Measurements from ENCODE around the gene HSPB3. TPM values are rescaled to one million over a fixed set of nuclear protein-coding genes. Genes with fewer than 3 reads are reported as not detected.
"Not testable (repeated sequence)": the region's sequence is repeated elsewhere in the genome, so short reads cannot be mapped to it uniquely, and the experiment has no call there.

Gene HSPB3
- total RNA-seq, 1 donor from 2014 or later: not detected

- H3K4me3 Mint-ChIP-seq: peak overlapping the region; percentile 35
These were observed 14.6 kb downstream of the HSPB3 start for GRCh38 chr5:54470128-54470527.

DNA sequence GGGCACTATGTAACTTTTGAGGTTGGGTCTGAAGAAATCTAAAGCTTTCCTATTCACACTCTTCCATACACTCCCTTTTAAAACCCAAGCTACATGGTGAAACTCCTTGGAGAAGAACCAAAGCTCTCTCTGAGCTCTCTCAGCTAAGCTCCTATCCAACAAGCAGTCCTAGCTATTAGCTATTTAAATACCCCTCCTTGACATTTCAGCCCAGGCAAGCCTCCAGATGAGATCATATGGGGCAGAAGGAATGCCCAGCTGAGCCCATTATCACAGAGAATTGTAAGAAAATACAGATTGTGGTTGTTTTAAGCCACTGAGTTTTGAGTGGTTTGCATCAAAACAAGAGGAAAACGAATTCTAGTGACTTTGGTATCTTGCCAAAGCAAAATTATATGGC, 15.2 kb downstream of the HSPB3 start:
- no peak for DNase-seq
- Mint-ChIP-seq H3K36me3 (ENCODE audit: low read depth) (no peaks in the 10 kb centered on the region), H3K27me3 (peaks cover 13% of the 10 kb centered on the region), H3K27ac (no peak overlapping the region), H3K4me1 (peaks cover 7% of the 10 kb centered on the region), H3K4me3 (no peak overlapping the region), H3K9me3 (peaks cover 3% of the 10 kb centered on the region)
- intact Hi-C loops (cut with micrococcal nuclease): no loop called here

More at GRCh38 chr5:54470128-54470527, 14.6 kb downstream of the HSPB3 start:
- intact Hi-C loops (cut with micrococcal nuclease): no loop called here
- Mint-ChIP-seq H3K36me3 (ENCODE audit: low read depth) (no peaks in the 10 kb centered on the region), H3K9me3 (peaks cover 3% of the 10 kb centered on the region), H3K27ac (no peak overlapping the region), H3K27me3 (peaks cover 13% of the 10 kb centered on the region), H3K4me1 (peaks cover 7% of the 10 kb centered on the region)
- DNase-seq: no peak

DNA sequence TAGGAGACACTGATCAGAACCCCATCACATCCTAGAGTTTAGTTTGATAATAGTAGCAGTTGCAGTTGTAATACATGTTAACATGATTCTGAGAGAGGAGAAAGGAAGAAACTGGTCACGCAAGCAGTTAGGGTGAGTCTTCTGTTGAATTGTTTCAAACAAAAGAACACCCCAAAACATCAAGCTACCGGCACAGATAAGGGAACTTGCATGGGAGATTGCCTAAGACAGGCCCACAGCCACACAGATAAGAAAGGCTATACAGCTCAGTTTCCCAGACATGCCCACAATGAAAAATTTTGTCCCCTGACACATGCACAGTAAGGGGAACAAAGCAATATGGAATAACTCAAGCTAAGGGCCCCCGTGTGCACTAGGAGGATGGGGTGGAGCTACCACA, 15.9 kb downstream of the HSPB3 start:
- intact Hi-C loops (cut with micrococcal nuclease): no loop called here
- DNase-seq: no peak
- peaks cover 8% of the 10 kb centered on the region for H3K9me3 Mint-ChIP-seq
- no peaks in the 10 kb centered on the region for H3K36me3 Mint-ChIP-seq (ENCODE audit: low read depth)
- no peak overlapping the region for H3K4me3 Mint-ChIP-seq
- no peak overlapping the region for H3K27ac Mint-ChIP-seq
- peaks cover 13% of the 10 kb centered on the region for H3K27me3 Mint-ChIP-seq
- H3K4me1 Mint-ChIP-seq: peaks cover 7% of the 10 kb centered on the region

DNA sequence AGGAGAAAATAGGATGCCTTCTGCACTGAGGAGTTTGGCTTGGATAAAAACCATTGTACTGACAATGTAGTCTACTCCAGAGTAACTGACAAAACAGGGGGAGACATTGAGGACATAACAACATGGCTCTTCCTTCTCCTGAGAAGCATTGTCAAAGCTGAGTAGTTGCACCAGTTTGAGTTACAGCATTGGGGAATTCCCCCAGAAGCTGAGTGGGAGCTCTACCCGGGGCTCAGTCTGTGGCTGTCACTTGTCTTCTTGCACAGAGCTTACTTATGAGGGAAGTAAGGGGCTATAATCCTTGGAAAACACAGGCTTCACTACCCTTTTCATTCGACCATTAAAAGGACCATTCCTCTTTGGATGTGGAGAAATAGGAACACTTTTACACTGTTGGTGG, 21.2 kb downstream of the HSPB3 start:
- H3K4me3 Mint-ChIP-seq: no peak overlapping the region
- H3K9me3 Mint-ChIP-seq: peaks cover 11% of the 10 kb centered on the region
- intact Hi-C loops (cut with micrococcal nuclease): no loop called here
- DNase-seq: no peak
- H3K36me3 Mint-ChIP-seq (ENCODE audit: low read depth): no peaks in the 10 kb centered on the region
- H3K27ac Mint-ChIP-seq: no peak overlapping the region
- peaks cover 12% of the 10 kb centered on the region for H3K27me3 Mint-ChIP-seq
- no peaks in the 10 kb centered on the region for H3K4me1 Mint-ChIP-seq

DNA sequence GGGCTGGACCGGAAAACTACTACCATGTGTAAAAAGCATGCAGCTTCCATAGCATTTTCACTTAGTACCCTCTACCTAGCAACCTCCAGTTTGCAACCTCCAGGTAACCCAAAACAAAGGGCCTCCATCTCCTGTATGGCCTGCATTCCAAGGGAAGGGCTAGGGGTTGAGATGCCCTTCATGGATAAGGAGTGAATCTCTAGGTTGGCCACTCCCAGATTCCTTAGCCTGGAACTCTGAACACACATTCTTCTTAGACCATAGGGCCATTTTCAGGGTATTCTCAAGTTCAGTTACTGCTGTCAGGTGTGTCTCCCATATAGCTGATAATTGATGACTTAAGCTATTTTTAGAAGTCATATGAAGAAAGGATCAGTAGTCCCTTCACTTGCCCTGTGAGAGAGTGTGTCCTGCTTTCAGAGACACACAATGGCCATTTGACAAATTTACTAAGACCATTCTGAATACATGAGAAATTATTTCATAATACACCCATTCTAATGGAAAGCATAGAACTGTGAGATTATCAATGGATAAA, 22.5 kb downstream of the HSPB3 start:
- no peak overlapping the region for H3K27ac Mint-ChIP-seq
- intact Hi-C loops (cut with micrococcal nuclease): no loop called here
- no peaks in the 10 kb centered on the region for H3K36me3 Mint-ChIP-seq (ENCODE audit: low read depth)
- DNase-seq: no peak
- peaks cover 11% of the 10 kb centered on the region for H3K9me3 Mint-ChIP-seq
- peaks cover 5% of the 10 kb centered on the region for H3K27me3 Mint-ChIP-seq
- H3K4me3 Mint-ChIP-seq: no peak overlapping the region
- no peaks in the 10 kb centered on the region for H3K4me1 Mint-ChIP-seq

DNA sequence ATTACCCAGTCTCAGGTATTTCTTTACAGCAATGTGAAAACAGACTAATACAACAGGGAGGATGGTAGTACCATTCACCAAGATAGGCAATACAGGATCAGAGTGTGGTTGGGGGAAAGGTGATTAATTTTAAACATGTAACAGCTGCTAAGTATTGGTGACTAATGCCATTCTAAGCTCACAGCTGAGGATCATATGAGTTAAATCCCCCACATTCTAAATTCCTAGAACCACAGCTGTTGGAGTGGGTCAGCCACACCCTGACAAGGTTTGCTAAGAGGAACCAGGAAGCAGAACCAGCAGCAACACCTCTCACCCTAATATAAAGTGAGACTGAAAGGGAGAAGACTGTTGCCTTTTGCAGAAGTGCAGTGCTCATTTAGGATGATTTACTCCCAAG, 24.8 kb downstream of the HSPB3 start:
- intact Hi-C loops (cut with micrococcal nuclease): no loop called here
- no peaks in the 10 kb centered on the region for H3K36me3 Mint-ChIP-seq (ENCODE audit: low read depth)
- no peak overlapping the region for H3K4me3 Mint-ChIP-seq
- H3K4me1 Mint-ChIP-seq: no peaks in the 10 kb centered on the region
- H3K27ac Mint-ChIP-seq: no peak overlapping the region
- peaks cover 12% of the 10 kb centered on the region for H3K27me3 Mint-ChIP-seq
- H3K9me3 Mint-ChIP-seq: peaks cover 8% of the 10 kb centered on the region
- no peak for DNase-seq

GRCh38 chr5:54484219-54484894, 28.9 kb downstream of the HSPB3 start:
- no peaks in the 10 kb centered on the region for H3K9me3 Mint-ChIP-seq
- intact Hi-C loops (cut with micrococcal nuclease): no loop called here
- no peak for DNase-seq
- H3K27ac Mint-ChIP-seq: no peak overlapping the region
- no peak overlapping the region for H3K4me3 Mint-ChIP-seq
- H3K27me3 Mint-ChIP-seq: peaks cover 18% of the 10 kb centered on the region
- no peaks in the 10 kb centered on the region for H3K36me3 Mint-ChIP-seq (ENCODE audit: low read depth)
- H3K4me1 Mint-ChIP-seq: no peaks in the 10 kb centered on the region

GRCh38 chr5:54485659-54486058, 30.2 kb downstream of the HSPB3 start:
- intact Hi-C loops (cut with micrococcal nuclease); DNase-seq; H3K27ac Mint-ChIP-seq; H3K4me1 Mint-ChIP-seq; H3K9me3 Mint-ChIP-seq; H3K36me3 Mint-ChIP-seq (ENCODE audit: low read depth); H3K4me3 Mint-ChIP-seq: not testable (repeated sequence)
- peaks cover 15% of the 10 kb centered on the region for H3K27me3 Mint-ChIP-seq

- H3K4me3 Mint-ChIP-seq: not testable (repeated sequence)
These were observed 34.1 kb downstream of the HSPB3 start for GRCh38 chr5:54489648-54489979.

DNA sequence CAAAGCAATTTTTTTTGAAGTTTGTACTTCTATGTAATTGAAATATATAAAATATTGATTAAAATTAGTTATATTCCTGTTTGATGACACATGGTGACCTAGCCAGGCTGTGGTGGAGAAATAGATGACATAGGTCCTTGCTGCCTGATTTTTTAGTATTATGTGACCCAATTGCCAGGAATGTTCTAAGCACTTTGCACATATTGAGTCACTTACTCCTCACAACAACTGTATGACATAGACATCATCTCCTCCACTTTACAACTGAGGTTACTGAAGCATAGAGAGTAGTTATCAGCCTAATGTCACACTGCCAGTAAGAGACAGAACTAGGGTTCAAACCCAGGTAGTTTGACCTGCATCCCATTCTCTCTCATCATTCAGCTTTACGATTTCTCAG, 35.8 kb downstream of the HSPB3 start:
- no peak for DNase-seq
- Mint-ChIP-seq H3K4me1 (no peaks in the 10 kb centered on the region), H3K27ac (no peak overlapping the region), H3K36me3 (ENCODE audit: low read depth) (no peaks in the 10 kb centered on the region), H3K4me3 (no peak overlapping the region), H3K9me3 (no peaks in the 10 kb centered on the region), H3K27me3 (peaks cover 12% of the 10 kb centered on the region)
- intact Hi-C loops (cut with micrococcal nuclease): no loop called here

More at GRCh38 chr5:54489648-54489979, 34.1 kb downstream of the HSPB3 start:
- H3K27me3 Mint-ChIP-seq: peaks cover 18% of the 10 kb centered on the region
- not testable (repeated sequence) for H3K36me3 Mint-ChIP-seq (ENCODE audit: low read depth); H3K4me1 Mint-ChIP-seq; DNase-seq; H3K9me3 Mint-ChIP-seq; H3K27ac Mint-ChIP-seq
- intact Hi-C loops (cut with micrococcal nuclease): loop anchor here (1.0 kb wide), 1 partner anchor 246 kb away; no protein-coding TSS in a partner anchor

DNA sequence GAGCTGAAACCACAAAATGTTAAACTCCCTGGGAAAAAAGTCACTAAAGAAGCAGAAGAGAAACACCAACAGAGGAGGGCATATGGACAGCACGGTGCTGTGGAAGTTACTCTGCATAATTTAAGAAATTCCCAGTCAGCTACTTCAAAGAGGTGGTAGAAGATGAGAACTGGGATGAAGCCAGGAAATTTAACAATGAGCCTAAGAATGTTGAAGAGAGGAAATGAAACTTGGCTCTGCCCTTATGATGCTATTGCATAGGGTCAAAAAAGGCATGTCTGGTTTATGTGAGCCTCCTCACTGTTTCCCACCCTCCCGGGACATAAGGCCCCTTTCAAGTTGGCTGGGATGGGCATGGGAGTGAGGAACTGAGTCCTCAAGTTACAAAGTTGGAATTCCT, 36.7 kb downstream of the HSPB3 start:
- H3K36me3 Mint-ChIP-seq (ENCODE audit: low read depth): no peaks in the 10 kb centered on the region
- intact Hi-C loops (cut with micrococcal nuclease): no loop called here

DNA sequence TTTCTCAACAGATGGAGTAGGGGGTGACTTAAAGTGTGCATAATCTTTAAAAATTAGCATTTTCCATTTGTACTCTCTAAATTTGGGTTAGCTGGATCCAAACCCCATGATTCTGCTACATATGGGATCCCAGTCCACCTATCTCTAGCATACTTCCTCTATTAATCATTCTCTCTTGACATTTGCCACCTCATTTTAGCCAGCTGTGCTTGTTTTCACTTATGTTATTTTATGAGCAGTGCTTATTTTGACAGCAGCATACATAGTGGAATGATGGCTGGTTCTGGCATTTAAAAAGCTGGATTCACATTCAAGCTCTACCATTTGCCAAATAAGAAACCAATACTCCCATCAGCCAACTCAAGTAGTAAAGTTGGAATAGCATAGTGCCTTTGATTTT, 39.5 kb downstream of the HSPB3 start:
- H3K4me1 Mint-ChIP-seq: no peaks in the 10 kb centered on the region
- DNase-seq: no peak
- no peak overlapping the region for H3K27ac Mint-ChIP-seq
- no peak overlapping the region for H3K4me3 Mint-ChIP-seq
- H3K9me3 Mint-ChIP-seq: peaks cover 6% of the 10 kb centered on the region
- intact Hi-C loops (cut with micrococcal nuclease): no loop called here
- H3K27me3 Mint-ChIP-seq: peaks cover 14% of the 10 kb centered on the region
- H3K36me3 Mint-ChIP-seq (ENCODE audit: low read depth): no peaks in the 10 kb centered on the region

More for the DNA sequence above, 36.7 kb downstream of the HSPB3 start:
- H3K27ac Mint-ChIP-seq: no peak overlapping the region
- H3K4me3 Mint-ChIP-seq: no peak overlapping the region
- no peaks in the 10 kb centered on the region for H3K4me1 Mint-ChIP-seq
- peaks cover 14% of the 10 kb centered on the region for H3K27me3 Mint-ChIP-seq
- no peak for DNase-seq
- H3K9me3 Mint-ChIP-seq: no peaks in the 10 kb centered on the region

Measured in activated CD4-positive, alpha-beta T cell treated with anti-CD3 and anti-CD28 coated beads, Interleukin-2, amount 10 ng/mL, durations not matched to agents 24 days and 14 days (primary cell).